Retina (tissue), 1 donor: ENCODE data around the gene OR4A15.

Experiments used
- DNase-seq: peaks from one replicate; pipeline ENCODE4 v3.0.0-alpha.2; 2016

The OR4A15 gene

DNA sequence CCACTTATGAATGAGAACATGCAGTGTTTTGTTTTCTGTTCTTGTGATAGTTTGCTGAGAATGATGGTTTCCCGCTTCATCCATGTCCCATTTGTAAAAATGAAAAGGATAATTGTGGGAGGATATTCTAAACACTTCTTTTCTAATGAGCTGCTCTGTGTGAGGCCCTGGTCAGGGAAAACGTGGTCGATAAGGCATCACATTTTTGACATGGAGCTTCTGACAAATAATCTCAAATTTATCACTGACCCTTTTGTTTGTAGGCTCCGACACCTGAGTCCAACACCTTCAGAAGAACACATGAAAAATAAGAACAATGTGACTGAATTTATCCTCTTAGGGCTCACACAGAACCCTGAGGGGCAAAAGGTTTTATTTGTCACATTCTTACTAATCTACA, at the start of gene OR4A15:
Gene OR4A15, plus strand, starts transcription at position 301 of the 400 bp plus-strand sequence. Its CDS starts 0 bp downstream, at position 301.
- no peak for DNase-seq

- no peak for DNase-seq
These were observed 43.3 kb upstream of the OR4A15 start for GRCh38 chr11:55324500-55324899.

DNA sequence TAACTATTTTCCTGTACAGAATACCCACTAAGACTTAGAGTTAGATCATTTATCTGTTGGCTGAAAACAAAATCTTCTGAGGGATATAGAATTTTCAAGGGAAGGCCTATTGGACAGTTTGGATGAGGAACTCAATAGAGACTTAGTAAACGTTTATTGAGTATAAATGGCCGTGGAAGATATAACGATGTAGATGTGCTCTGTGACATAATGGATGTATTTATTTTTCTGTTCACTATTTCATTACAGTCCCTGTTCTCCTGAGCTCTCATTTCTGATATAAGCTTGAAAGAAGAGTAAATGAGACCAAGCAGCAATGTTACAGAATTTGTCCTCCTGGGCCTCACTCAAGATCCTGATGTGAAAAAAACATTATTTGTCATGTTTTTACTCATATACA, 24.9 kb upstream of the OR4A15 start, which contains the start of gene OR4A16:
Gene OR4A16, plus strand, starts transcription at position 301 of the 400 bp plus-strand sequence. Its CDS starts 0 bp downstream, at position 301.
- no peak for DNase-seq

GRCh38 chr11:55345306-55345705, 22.5 kb upstream of the OR4A15 start:
- DNase-seq, result no peak

DNA sequence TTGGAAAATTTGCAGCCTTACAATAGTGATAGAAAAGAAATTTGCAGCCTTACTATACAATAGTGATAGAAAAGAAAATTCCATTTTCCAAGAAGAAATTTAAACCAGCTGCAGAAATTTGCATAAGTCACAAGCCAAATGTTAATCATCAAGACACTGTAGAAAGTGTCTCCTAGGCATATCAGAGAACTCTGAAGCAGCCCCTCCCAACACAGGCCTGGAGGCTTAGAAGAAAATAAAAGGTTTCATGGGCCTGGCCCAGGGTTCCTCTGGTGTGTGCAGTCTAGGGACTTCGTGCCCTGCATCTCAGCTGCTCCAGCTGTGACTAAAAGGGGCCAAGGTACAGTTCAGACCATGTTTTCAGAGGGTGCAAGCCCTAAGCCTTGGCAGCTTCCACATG, 18.7 kb upstream of the OR4A15 start:
- DNase-seq, result no peak

DNA sequence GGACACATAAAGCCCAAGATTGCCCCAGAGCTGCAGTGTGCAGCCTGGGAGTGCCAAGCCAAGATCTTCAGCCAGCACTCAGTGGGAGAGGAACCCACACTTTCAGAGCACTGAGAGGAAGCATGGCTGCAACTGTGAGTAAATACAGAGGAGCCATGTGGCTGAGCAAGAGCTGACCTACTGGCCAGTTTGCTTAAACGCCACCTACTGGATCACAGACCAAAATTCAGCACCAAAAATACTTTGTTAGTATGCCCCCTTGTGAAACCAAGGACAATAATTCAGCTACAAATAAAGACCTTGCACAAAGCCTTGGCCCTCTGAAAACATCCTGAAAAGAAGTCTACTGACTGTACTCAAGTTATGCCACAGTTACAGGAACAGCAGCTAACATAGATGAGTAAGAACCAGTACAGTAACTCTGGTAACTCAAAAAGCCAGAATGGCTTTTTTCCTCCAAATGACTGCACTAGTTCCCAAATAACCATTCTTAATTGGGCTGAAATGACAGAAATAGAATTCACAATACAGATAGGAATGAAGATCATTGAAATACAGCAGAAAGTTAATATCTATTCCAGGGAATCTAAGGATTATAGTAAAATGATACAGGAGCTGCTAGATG, 10.1 kb upstream of the OR4A15 start:
- no peak for DNase-seq

GRCh38 chr11:55401011-55401410, 33.2 kb downstream of the OR4A15 start:
- no peak for DNase-seq
